Endothelial cell of umbilical vein (primary cell): ENCODE results near the gene TLX1. TPM values are rescaled to one million over a fixed set of nuclear protein-coding genes. Genes with fewer than 3 reads are reported as not detected.

Experiments
- BruUV-seq: library from RNA; stranded (reverse); fragments of 400-500 nt; replicated peaks from 2 replicates; lab custom pipeline; 2021; lab: Mats Ljungman, UMichigan
- CTCF ChIA-PET: fragments of 300-600, 350-600 bp; sonication (Branson Sonifier 250); formaldehyde crosslinking; loops from one replicate; lab custom pipeline; 2021; ENCODE audit warnings: antibody characterized with exemption, inconsistent platforms; lab: Charles Lee
- POLR2A ChIA-PET: fragments of 300-600, 350-600 bp; sonication (Branson Sonifier 250); formaldehyde crosslinking; loops from one replicate; lab custom pipeline; 2021; ENCODE audit warnings: antibody characterized with exemption, inconsistent platforms; lab: Charles Lee
- DNase-seq: peaks from one replicate; pipeline ENCODE4 v3.0.0-alpha.2; 2011; ENCODE audit warnings: low read depth, low spot score
- FAIRE-seq: peaks from 2 replicates; lab custom pipeline; 2011; peaks lifted over from hg19 to GRCh38; lab: Jason Lieb, UNC
- H2AFZ ChIP-seq: 2 replicates; pipeline ENCODE4 v1.6.0; 2012; ENCODE audit warnings: low read depth, low read length, control low read depth, inconsistent platforms
- H3K27ac ChIP-seq: 2 replicates; pipeline ENCODE4 v1.5.1; 2011; ENCODE audit warnings: low read depth, mild to moderate bottlenecking, control low read depth, low read length, moderate library complexity; ENCODE audit not compliant: insufficient read depth
- H3K27me3 ChIP-seq, 2 experiments: 2 replicates each; pipeline versions ENCODE4 v1.6.0 to v1.6.1; 2011; ENCODE audit warnings: low read length in 2 of 2, mixed read lengths in 1 of 2; ENCODE audit not compliant: control insufficient read depth in 2 of 2, insufficient read depth in 2 of 2
- H3K36me3 ChIP-seq, 2 experiments: 2 replicates in 1 of 2; 3 replicates in 1 of 2; pipeline ENCODE4 v1.5.1; 2011; ENCODE audit warnings: low read length in 2 of 2, mild to moderate bottlenecking in 1 of 2, moderate library complexity in 1 of 2; ENCODE audit not compliant: control insufficient read depth in 2 of 2, insufficient read depth in 2 of 2; ENCODE audit errors: extremely low read depth in 1 of 2
- H3K4me1 ChIP-seq: 3 replicates; pipeline ENCODE4 v1.5.1; 2011; ENCODE audit warnings: mild to moderate bottlenecking, low read length; ENCODE audit not compliant: control insufficient read depth, insufficient read depth; ENCODE audit errors: extremely low read depth
- H3K4me2 ChIP-seq: 2 replicates; pipeline ENCODE4 v1.6.1; 2011; ENCODE audit warnings: low read length, control low read depth, mixed read lengths; ENCODE audit not compliant: insufficient read depth
- H3K4me3 ChIP-seq, 3 experiments: fragments of 200-600 bp in 1 of 3; sonication (generic), shearing (Covaris generic) in 1 of 3; replicated peaks in 1 of 3; 2 replicates each; pipeline ENCODE4 v1.5.1; 2011 to 2016; ENCODE audit warnings: control low read depth in 3 of 3, low read length in 3 of 3, mild to moderate bottlenecking in 2 of 3, inconsistent platforms in 1 of 3, low read depth in 1 of 3, moderate library complexity in 1 of 3; ENCODE audit not compliant: insufficient read depth in 1 of 3
- H3K79me2 ChIP-seq: 2 replicates; pipeline ENCODE4 v1.6.0; 2012; ENCODE audit warnings: low read length, inconsistent platforms; ENCODE audit not compliant: control insufficient read depth, insufficient read depth
- H3K9ac ChIP-seq: replicated peaks from 2 replicates; pipeline ENCODE3; 2011; ENCODE audit warnings: low read length, control low read depth; ENCODE audit not compliant: insufficient read depth; ENCODE audit errors: extremely low read depth
- H3K9me1 ChIP-seq: replicated peaks from 3 replicates; pipeline ENCODE4 v1.6.0; 2011; ENCODE audit warnings: mild to moderate bottlenecking, low read length; ENCODE audit not compliant: control insufficient read depth, insufficient read depth; ENCODE audit errors: extremely low read depth
- H3K9me3 ChIP-seq: replicated peaks from 2 replicates; pipeline ENCODE4 v1.5.1; 2012; ENCODE audit warnings: low read length, inconsistent platforms; ENCODE audit not compliant: control insufficient read depth, insufficient read depth
- H4K20me1 ChIP-seq: replicated peaks from 2 replicates; pipeline ENCODE3; 2011; ENCODE audit warnings: mild to moderate bottlenecking, low read length; ENCODE audit not compliant: control insufficient read depth, insufficient read depth; ENCODE audit errors: extremely low read depth
- CTCF ChIP-seq, 2 donors: IDR thresholded peaks; 1 replicate in 1 of 2; 2 replicates in 1 of 2; pipeline ENCODE4 v1.5.1; 2011; ENCODE audit warnings: low read length in 2 of 2, mild to moderate bottlenecking in 2 of 2, moderate library complexity in 2 of 2, control low read depth in 1 of 2, inconsistent platforms in 1 of 2, low read depth in 1 of 2; ENCODE audit not compliant: insufficient read depth in 1 of 2; ENCODE audit errors: extremely low read depth in 1 of 2
- EZH2 ChIP-seq: IDR thresholded peaks from 2 replicates; pipeline ENCODE4 v1.6.1; 2012; ENCODE audit warnings: borderline replicate concordance, low read depth, mild to moderate bottlenecking, moderate library complexity, low read length, inconsistent platforms; ENCODE audit not compliant: severe bottlenecking
- FOS ChIP-seq: IDR thresholded peaks from 2 replicates; pipeline ENCODE4 v1.6.1; 2011; ENCODE audit warnings: mild to moderate bottlenecking, low read length, moderate library complexity, borderline replicate concordance; ENCODE audit not compliant: insufficient read depth
- GATA2 ChIP-seq: IDR thresholded peaks from 2 replicates; pipeline ENCODE4 v1.7.0; 2011; ENCODE audit warnings: low read depth, mild to moderate bottlenecking, moderate library complexity, mixed read lengths, low read length; ENCODE audit not compliant: insufficient read length, insufficient read depth
- JUN ChIP-seq: IDR thresholded peaks from 2 replicates; pipeline ENCODE4 v1.6.1; 2011; ENCODE audit warnings: borderline replicate concordance, low read depth; ENCODE audit not compliant: insufficient read length, insufficient read depth
- MAX ChIP-seq: IDR thresholded peaks from 2 replicates; pipeline ENCODE4 v1.6.1; 2011; ENCODE audit not compliant: insufficient read depth, insufficient read length
- MYC ChIP-seq: IDR thresholded peaks from one replicate; pipeline ENCODE4 v1.6.1; 2011; ENCODE audit warnings: mild to moderate bottlenecking, low read depth, low read length
- POLR2A ChIP-seq: IDR thresholded peaks from 2 replicates; pipeline ENCODE4 v1.6.1; 2012; ENCODE audit warnings: low read depth, mild to moderate bottlenecking, control low read depth, low read length
- POLR2AphosphoS5 ChIP-seq: IDR thresholded peaks from 2 replicates; pipeline ENCODE4 v1.6.1; 2012; ENCODE audit warnings: low read depth, mild to moderate bottlenecking, control low read depth, low read length, moderate library complexity; ENCODE audit not compliant: insufficient read depth
- dilution Hi-C: fragments of 300-500 bp; cut with MboI; formaldehyde crosslinking; loops from one replicate; pipeline ENCODE4 v1.15.0; 2019; ENCODE audit warnings: low sequenced_read_pairs; ENCODE audit not compliant: extremely low pct_ligation_motif_present
- intact Hi-C: fragments of 100-400 bp; cut with micrococcal nuclease; formaldehyde crosslinking; loops from one replicate; pipeline ENCODE4 v1.10.0; 2022
- polyA plus RNA-seq, 4 experiments: library from polyadenylated mRNA; depleted of rRNA in 3 of 4; stranded (reverse) in 3 of 4; unstranded in 1 of 4; fragments of >200 nt; gene quantifications; 2 replicates each; pipeline versions ENCODE4 v1.2.1 to v1.2.3, GENCODE V29; 2011 to 2012; ENCODE audit warnings: missing spikeins in 1 of 4
- total RNA-seq: library from RNA; stranded (reverse); gene quantifications from 2 replicates; pipeline ENCODE4 v1.2.3, GENCODE V29; 2021

The TLX1 gene
- total and polyA plus RNA-seq, 2 donors (not counting 3 experiments of a cell fraction or from before 2014, with no cell fraction given): not detected

- ChIA-PET CTCF (interaction anchor here (1.3 to 8.9 kb wide), 3 partner anchors 41 to 50 kb away, joined by 3 to 496 read pairs (median 23); no protein-coding TSS in a partner anchor), POLR2A (no interaction called here)
- FAIRE-seq: no peak
- no TSS peak for BruUV-seq
- Histone ChIP-seq H3K9ac (no peak overlapping the region), H3K9me1 (no peaks in the 10 kb centered on the region), H3K27me3 (peaks cover 3 to 16% of the 10 kb centered on the region in 2 experiments), H3K9me3 (no peaks in the 10 kb centered on the region), H3K27ac (no peak overlapping the region), H3K4me3 (no peak overlapping the region), H3K36me3 (no peaks in the 10 kb centered on the region), H4K20me1 (no peaks in the 10 kb centered on the region), H2AFZ (no peak overlapping the region), H3K4me2 (no peak overlapping the region), H3K79me2 (no peaks in the 10 kb centered on the region), H3K4me1 (no peaks in the 10 kb centered on the region)
- no peak for DNase-seq
- TF ChIP-seq POLR2A: no peak
- TF ChIP-seq EZH2: no peak
- TF ChIP-seq JUN: no peak
- no peak for TF ChIP-seq FOS
- no peak for TF ChIP-seq CTCF (IDR thresholded peaks at IDR 0.05; ENCODE audit: extremely low read depth in 1 of 2, insufficient read depth in 1 of 2, low read depth in 1 of 2, low read length in 2 of 2)
- no peak for TF ChIP-seq MYC
- TF ChIP-seq MAX: no peak
- TF ChIP-seq POLR2AphosphoS5: no peak
- no peak for TF ChIP-seq GATA2
- dilution Hi-C loops: no loop called here
- intact Hi-C loops: no loop called here
Measured at GRCh38 chr10:101099901-101100300, 31.2 kb upstream of the TLX1 start.
